ENCODE results near the gene TMEM134.

The TMEM134 gene

GRCh38 chr11:67500831-67501715 lies 32.0 kb upstream of the TMEM134 start:
- no peak for DNase-seq (ENCODE audit: low read depth in 2 of 3, low spot score in 2 of 3)

- no peak for DNase-seq (ENCODE audit: low read depth in 2 of 3, low spot score in 2 of 3)
Measured at GRCh38 chr11:67500484-67500821, 31.4 kb upstream of the TMEM134 start.

GRCh38 chr11:67499808-67500483 lies 30.9 kb upstream of the TMEM134 start:
- no peak for DNase-seq (ENCODE audit: low read depth in 2 of 3, low spot score in 2 of 3)

GRCh38 chr11:67498544-67498972 lies 29.5 kb upstream of the TMEM134 start:
- DNase-seq (ENCODE audit: low read depth in 2 of 3, low spot score in 2 of 3), result no peak

- DNase-seq (ENCODE audit: low read depth in 2 of 3, low spot score in 2 of 3), result no peak
Measured at GRCh38 chr11:67497656-67498291, 28.7 kb upstream of the TMEM134 start.

GRCh38 chr11:67496113-67496512 lies 27.1 kb upstream of the TMEM134 start:
- no peak for DNase-seq (ENCODE audit: low read depth in 2 of 3, low spot score in 2 of 3)

GRCh38 chr11:67495234-67496005 lies 26.4 kb upstream of the TMEM134 start:
- DNase-seq (ENCODE audit: low read depth in 2 of 3, low spot score in 2 of 3), result no peak

- no peak for DNase-seq (ENCODE audit: low read depth in 2 of 3, low spot score in 2 of 3)
Measured at GRCh38 chr11:67494371-67495233, 25.6 kb upstream of the TMEM134 start.

- no peak for DNase-seq (ENCODE audit: low read depth in 2 of 3, low spot score in 2 of 3)
Measured at GRCh38 chr11:67493548-67494370, 24.7 kb upstream of the TMEM134 start.

GRCh38 chr11:67492801-67493547 lies 23.9 kb upstream of the TMEM134 start:
- no peak for DNase-seq (ENCODE audit: low read depth in 2 of 3, low spot score in 2 of 3)

GRCh38 chr11:67492069-67492727 lies 23.1 kb upstream of the TMEM134 start:
- DNase-seq (ENCODE audit: low read depth in 2 of 3, low spot score in 2 of 3), result no peak

- DNase-seq (ENCODE audit: low read depth in 2 of 3, low spot score in 2 of 3), result no peak
Measured at GRCh38 chr11:67491276-67492068, 22.4 kb upstream of the TMEM134 start.

GRCh38 chr11:67490727-67491065 lies 21.6 kb upstream of the TMEM134 start:
- no peak for DNase-seq (ENCODE audit: low read depth in 2 of 3, low spot score in 2 of 3)

- no peak for DNase-seq (ENCODE audit: low read depth in 2 of 3, low spot score in 2 of 3)
Measured at GRCh38 chr11:67489885-67490726, 21.1 kb upstream of the TMEM134 start.

- DNase-seq (ENCODE audit: low read depth in 2 of 3, low spot score in 2 of 3), result no peak
Measured at GRCh38 chr11:67489203-67489884, 20.3 kb upstream of the TMEM134 start.
